Gastroesophageal sphincter (tissue), 3 donors: ENCODE results near the gene UBE2I.

Experiments used
- CTCF ChIP-seq, 4 experiments: fragments of 200-600 bp in 2 of 4; fragments of 450-650 bp in 2 of 4; sonication (generic) in 1 of 4; IDR thresholded peaks; one replicate each; pipeline ENCODE4 v1.5.1; 2017 to 2019; ENCODE audit warnings: antibody characterized with exemption in 4 of 4, mild to moderate bottlenecking in 2 of 4, moderate library complexity in 2 of 4
- POLR2A ChIP-seq, 2 donors: fragments of 450-650 bp; IDR thresholded peaks; one replicate each; pipeline ENCODE4 v1.6.1; 2017; ENCODE audit warnings: antibody characterized with exemption in 2 of 2, mild to moderate bottlenecking in 2 of 2, moderate library complexity in 1 of 2

GRCh38 chr16:1277151-1277598 lies 32.3 kb upstream of the UBE2I start:
- TF ChIP-seq CTCF (IDR thresholded peaks at IDR 0.05) (no peak), POLR2A (IDR thresholded peaks at IDR 0.05) (no peak)
